ENCODE measurements around the gene EFNA5.

GRCh38 chr5:107367480-107367879, 303.3 kb downstream of the EFNA5 start:
- TF ChIP-seq JUND (IDR thresholded peaks at IDR 0.05) = no peak
- no peak for TF ChIP-seq ZBTB33 (IDR thresholded peaks at IDR 0.05)

Data from liver (tissue), 2 donors.